SIG-M5 (cell line): ENCODE measurements around the gene DGLUCY.
"Not testable (repeated sequence)": the region's sequence is repeated elsewhere in the genome, so short reads cannot be mapped to it uniquely, and the experiment has no call there.

Source experiments
- DNase-seq: peaks from one replicate; lab custom pipeline; 2025; lab: John Stamatoyannopoulos, UW

DGLUCY gene, protein sequence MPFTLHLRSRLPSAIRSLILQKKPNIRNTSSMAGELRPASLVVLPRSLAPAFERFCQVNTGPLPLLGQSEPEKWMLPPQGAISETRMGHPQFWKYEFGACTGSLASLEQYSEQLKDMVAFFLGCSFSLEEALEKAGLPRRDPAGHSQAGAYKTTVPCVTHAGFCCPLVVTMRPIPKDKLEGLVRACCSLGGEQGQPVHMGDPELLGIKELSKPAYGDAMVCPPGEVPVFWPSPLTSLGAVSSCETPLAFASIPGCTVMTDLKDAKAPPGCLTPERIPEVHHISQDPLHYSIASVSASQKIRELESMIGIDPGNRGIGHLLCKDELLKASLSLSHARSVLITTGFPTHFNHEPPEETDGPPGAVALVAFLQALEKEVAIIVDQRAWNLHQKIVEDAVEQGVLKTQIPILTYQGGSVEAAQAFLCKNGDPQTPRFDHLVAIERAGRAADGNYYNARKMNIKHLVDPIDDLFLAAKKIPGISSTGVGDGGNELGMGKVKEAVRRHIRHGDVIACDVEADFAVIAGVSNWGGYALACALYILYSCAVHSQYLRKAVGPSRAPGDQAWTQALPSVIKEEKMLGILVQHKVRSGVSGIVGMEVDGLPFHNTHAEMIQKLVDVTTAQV

GRCh38 chr14:91113829-91114078 is at the start of gene DGLUCY:
TSS of gene DGLUCY (plus strand) at chr14:91114073. CDS start at chr14:91160295, 46,222 bp downstream.
- no peak for DNase-seq

- DNase-seq, result no peak
These were observed 48.6 kb upstream of the DGLUCY start for GRCh38 chr14:91065266-91065665.

DNA sequence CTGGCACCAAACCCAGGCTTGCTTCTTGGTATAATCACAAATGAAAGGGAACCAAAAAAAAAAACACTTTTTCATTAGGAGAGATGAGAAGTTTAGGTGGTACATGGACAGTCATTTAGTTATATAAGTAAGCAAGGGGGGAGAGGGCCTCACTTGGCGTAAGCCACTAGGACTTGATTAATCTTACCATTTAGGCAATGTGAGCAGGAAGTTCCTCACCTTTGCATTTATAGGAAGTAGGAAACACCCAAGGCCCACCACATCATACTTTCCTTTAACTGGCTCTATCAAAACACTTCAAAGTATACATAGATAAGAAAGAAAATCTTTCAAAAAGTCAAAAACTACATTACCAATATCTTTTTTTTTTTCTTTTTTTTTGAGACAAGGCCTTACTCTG is 46.7 kb upstream of the DGLUCY start:
- DNase-seq, result no peak

DNA sequence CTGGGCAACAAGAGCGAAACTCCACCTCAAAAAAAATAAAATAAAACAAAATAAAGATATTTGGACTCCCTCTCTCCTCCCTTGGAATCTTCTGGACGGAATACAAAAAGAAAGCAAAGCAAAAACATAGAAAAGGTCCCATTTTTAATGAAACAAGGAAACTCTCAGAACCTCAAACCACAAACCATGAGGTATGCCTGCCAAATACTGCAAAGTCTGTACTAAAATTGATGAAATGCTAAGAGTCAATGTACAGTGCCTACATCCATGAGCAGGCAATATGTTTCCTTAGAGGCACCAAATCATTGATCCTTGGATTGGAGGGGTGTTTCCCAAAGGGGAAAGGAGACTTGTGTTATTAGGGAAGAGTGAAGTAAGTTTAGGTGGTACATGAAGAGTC is 45.2 kb upstream of the DGLUCY start:
- no peak for DNase-seq

DNA sequence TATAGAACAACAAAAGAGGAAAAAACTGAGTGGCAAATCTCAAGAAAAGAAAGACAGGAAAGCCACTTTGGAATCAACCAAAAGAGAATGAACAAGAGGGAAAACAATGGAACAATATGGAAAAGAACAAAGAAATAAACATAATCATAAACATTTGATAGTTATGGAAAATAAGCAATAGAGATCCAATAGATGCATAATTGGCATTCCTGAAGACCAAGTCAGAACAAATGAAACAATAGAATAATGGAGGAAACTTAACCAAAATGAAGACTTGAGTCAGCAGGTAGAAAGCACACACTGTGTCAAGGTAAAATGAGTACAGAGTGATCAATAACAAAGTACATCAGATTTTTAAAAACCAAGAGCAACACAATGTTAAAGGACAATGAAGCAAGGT is 43.3 kb upstream of the DGLUCY start:
- no peak for DNase-seq

GRCh38 chr14:91075553-91075952 is 38.3 kb upstream of the DGLUCY start:
- DNase-seq, result no peak

DNA sequence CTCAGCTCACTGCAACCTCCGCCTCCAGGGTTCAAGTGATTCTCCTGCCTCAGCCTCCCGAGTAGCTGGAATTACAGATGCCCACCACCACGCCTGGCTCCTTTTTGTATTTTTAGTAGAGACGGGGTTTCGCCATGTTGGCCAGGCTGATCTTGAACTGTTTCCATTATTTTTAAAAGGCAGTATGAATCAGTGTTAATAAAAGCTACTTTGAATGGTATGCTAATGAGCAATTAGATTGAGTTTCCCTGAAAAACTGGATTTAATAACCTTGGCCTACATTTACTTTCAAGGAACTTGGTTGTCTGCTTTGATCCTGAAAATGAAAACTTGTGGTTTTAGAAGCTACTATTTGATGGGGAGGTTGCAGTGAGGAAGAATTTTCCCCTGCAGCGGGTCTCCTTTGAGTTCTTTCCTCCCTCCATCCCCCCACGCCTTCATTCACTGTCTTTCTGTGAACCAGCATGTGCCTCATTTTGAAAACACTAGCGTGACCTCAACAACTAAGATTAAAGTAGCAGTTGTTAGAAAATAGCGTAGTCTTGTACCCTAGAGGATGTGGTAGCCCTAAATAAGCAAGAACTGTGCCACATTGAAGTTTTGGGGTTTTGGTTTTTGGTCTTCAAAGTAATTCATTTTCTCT is 35.7 kb upstream of the DGLUCY start:
- DNase-seq, result no peak

- DNase-seq, result no peak
These were observed 33.8 kb upstream of the DGLUCY start for GRCh38 chr14:91080071-91080470.

GRCh38 chr14:91082282-91082681 is 31.6 kb upstream of the DGLUCY start:
- no peak for DNase-seq

- no peak for DNase-seq
These were observed 29.4 kb upstream of the DGLUCY start for GRCh38 chr14:91084516-91084915.

DNA sequence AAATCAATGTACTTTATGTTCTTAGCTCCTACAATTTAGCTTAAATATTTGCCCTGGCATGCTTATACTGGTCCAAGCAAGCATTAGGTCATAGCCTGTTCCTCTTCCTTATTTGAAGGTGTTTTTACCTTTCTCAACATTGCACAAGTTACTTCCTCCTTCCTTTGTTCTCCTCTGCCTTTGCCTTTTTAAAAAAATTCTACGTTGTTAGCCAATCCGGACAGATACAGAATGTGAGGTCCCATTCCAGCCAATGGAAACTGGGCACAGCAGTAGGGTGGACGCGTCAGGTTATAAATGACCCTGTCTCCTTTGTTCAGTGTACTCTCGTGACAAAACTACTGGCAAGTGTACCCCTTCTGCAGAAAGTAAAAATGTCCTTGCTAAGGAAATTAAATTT is 26.4 kb upstream of the DGLUCY start:
- DNase-seq, result not testable (repeated sequence)

- DNase-seq, result no peak
These were observed 25.2 kb upstream of the DGLUCY start for GRCh38 chr14:91088585-91089235.

DNA sequence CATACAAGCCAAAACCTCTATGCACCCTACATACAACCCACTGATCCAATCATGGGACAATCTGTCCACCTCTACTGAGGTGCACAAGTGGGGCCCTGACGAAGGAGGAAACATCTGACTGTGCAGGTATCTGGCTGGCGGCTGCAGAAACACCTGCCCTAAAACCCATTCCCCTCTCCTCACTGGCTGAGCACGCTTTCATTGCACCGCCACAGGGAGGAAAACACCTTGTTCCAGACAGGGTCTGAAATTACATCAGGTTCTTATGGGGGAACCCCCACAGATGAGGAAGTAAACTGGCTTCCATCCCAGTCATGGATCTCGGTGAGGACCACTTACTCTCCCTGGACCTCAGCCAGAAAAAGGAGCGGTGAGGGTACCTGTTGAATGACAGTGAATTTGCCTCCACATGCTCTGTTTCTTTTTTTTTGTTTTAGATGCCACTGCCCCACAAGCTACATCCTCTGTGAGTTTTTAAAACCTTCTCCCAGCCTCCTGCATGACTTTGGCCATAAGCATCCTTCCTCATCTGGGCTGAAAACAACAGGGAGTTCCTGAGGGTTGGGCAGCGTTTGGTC is 23.8 kb upstream of the DGLUCY start:
- no peak for DNase-seq

DNA sequence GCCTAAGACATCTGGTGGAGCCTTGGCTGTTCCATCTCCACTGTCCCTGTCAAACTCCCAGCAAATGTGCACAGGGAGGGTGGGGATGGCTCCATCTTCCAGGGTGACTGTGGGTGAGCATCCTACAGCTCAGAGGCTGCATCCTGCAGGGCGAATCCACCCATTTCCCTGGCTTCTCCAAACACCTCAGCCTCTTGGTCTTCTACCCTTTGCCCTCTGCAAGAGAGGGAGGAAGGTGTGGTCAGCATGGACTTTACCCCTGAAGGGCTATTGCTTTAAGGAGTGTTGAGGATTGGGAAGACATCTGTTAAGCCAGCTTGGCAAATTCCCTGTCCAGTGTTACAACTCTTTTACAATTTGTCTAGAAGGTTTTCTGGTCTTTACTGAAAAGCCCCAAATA is 23.1 kb upstream of the DGLUCY start:
- no peak for DNase-seq

- DNase-seq, result no peak
These were observed 21.8 kb upstream of the DGLUCY start for GRCh38 chr14:91092073-91092472.

DNA sequence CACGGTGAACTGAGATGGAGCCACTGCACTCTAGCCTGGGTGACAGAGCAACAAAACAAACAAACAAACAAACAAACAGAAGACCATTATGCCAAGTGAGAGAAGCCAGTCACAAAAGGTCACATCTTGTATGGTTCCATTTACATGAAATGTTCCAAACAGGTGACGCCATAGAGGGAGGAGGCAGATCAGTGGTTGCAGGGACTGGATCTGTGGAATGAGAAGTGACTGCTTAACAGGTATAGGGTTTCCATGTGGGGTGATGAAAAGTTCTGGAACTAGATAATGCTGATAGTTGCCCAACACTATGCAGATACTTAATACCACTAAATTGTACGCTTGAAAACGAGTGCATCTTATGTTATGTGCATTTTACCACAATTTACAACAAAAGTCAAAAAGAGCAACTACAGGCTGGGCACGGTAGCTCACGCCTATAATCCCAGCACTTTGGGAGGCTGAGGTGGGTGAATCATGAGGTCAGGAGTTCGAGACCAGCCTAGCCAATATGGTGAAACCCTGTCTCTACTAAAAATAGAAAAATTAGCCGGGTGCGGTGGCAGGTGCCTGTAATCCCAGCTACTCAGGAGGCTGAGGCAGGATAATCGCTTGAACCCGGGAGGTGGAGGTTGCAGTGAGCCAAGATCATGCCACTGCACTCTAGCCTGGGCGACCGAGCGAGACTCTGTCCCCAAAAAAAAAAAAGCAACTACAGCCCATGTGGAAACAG is 20.0 kb upstream of the DGLUCY start:
- DNase-seq, result not testable (repeated sequence)

- no peak for DNase-seq
These were observed 19.1 kb upstream of the DGLUCY start for GRCh38 chr14:91094772-91095171.

DNA sequence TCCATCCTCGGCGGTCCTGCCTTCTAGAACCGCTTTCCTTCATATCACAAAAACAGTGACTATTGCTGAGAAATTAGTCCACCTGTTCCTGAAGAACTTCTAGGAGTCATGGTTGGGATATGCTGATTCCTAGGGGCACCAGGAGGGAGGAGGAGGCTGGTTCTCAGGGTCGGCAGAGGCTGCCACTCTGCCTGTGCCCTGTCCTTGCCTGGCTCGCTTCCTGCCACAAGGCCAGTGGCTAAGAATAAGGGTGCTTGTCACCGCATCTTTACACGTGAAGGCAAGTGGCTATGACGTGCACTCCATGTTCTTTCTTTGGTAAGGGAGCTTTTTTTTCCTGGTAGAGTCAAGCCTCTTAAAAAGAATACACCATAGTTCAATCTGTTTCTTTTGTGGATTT is 18.7 kb upstream of the DGLUCY start:
- no peak for DNase-seq

DNA sequence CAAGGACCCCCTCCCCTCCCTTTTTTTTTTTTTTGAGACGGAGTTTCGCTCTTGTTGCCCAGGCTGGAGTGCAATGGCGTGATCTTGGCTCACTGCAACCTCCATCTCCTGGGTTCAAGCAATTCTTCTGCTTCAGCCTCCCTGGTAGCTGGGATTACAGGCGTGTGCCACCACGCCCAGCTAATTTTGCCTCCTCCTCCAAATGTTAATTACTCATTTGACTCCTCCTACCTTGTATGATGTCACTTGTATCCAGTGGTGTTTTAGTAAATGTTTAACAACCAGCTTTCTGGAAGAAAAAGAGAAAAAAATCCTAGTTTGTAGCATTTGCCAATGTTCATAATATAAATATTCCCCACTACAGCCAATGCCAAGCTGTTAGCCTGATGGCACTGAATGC is 16.2 kb upstream of the DGLUCY start:
- not testable (repeated sequence) for DNase-seq

DNA sequence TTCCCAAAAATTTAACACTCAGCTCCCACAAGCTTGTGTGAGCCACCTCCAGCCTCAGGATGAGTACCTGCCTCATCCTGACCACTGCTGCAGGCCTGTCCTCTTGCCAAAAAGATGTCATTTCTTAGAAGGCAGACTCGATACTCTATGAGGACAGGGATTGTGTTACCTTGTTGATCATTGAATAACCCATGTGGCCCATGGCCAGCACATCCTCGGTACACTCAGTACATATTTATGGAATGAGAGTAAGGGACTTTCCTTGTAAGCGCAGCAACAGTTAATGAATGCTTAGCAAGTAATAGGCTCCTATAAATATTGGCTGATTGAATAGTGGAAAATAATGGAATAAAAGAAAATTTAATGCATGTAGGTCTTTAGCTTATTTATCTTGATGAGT is 15.3 kb upstream of the DGLUCY start:
- no peak for DNase-seq

- no peak for DNase-seq
These were observed 13.8 kb upstream of the DGLUCY start for GRCh38 chr14:91100102-91100501.

- DNase-seq, result no peak
These were observed 10.8 kb upstream of the DGLUCY start for GRCh38 chr14:91103116-91103515.
